LHCN-M2 (cell line): Measurements from ENCODE around the gene RPS6KB1. TPM values are rescaled to one million over a fixed set of nuclear protein-coding genes. Genes with fewer than 3 reads are reported as not detected.
"Not testable (repeated sequence)": the region's sequence is repeated elsewhere in the genome, so short reads cannot be mapped to it uniquely, and the experiment has no call there.

Experiments used
- DNase-seq: peaks from one replicate; pipeline ENCODE4 v3.0.0-alpha.2; 2012; ENCODE audit warnings: low read depth
- polyA plus RNA-seq: library from polyadenylated mRNA; unstranded; fragments of >200 nt; gene quantifications from one replicate; pipeline ENCODE4 v1.2.1, GENCODE V29; 2012; ENCODE audit warnings: missing spikeins
- total RNA-seq: library from RNA; depleted of rRNA; stranded (reverse); fragments of >200 nt; gene quantifications from 2 replicates; pipeline ENCODE4 v1.2.3, GENCODE V29; 2014; rRNA removed

The RPS6KB1 gene
- total RNA-seq, result 21.4 and 30.7 TPM in 2 replicates
- polyA plus RNA-seq, result 5.9 TPM

DNA sequence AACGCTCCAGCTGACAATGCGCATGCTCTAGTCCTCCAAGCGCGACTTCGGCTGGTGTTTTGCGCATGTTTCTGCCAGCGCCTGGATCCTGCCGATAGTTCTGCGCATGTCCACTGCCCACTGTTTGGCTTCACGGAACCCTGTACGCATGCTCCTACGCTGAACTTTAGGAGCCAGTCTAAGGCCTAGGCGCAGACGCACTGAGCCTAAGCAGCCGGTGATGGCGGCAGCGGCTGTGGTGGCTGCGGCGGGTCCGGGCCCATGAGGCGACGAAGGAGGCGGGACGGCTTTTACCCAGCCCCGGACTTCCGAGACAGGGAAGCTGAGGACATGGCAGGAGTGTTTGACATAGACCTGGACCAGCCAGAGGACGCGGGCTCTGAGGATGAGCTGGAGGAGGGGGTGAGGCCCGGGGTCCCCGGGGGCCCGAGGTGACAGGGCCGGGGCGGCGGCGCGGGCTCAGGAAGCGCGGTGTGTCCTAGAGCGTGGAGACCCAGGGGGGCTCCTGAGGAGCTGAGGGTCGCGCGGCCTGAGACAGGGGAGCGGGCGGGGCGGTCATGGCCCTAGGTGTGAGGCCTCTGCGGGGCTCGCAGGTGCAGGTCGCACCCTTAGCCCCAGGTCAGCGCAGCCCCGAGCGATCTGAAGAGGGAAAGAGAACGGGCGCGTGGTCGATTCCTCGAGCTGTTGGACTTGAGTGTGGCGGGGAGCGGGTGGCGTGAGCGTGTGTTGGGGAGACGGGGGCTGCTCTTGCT, at the start of gene RPS6KB1, which contains the start of gene TUBD1:
Gene RPS6KB1, plus strand, starts transcription at position 198 of the 752 bp plus-strand sequence. Its CDS starts 64 bp downstream, at position 262.
Gene TUBD1, minus strand, starts transcription at position 20 of the 752 bp plus-strand sequence. CDS start 1,941 bp downstream, outside the sequence.
- peak; percentile 99 for DNase-seq

DNA sequence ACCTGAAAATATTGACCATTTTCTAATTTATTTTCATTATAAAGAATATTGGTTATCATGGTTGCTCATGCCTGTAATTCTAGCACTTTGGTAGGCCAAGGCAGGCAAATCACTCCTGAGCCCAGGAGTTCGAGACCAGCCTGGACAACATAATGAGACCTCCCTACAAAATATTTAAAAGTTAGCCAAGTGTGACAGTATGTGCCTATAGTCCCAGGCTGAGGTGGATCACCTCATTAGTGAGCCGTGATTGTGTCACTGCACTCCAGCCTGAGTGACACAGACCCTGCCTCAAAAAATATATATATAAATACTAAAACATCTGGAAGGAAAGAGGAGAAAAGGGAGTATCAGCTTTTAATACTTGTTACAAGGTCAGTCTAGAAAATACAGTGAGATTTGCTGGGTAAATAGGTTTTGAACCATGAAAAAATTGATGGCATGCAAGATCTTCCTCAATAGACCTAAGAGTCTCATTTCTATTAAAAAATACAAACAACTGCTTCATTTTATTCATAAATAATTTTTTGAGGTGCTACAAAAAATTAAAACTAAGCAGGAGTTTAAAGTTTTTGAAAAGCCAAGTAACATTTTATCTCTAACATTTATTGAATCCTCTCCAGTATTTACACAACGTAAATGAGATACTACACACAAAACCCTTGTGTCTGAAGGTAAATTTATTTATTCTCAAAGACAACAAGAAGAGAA, 47.9 kb upstream of the RPS6KB1 start:
- peak; percentile 69 for DNase-seq

DNA sequence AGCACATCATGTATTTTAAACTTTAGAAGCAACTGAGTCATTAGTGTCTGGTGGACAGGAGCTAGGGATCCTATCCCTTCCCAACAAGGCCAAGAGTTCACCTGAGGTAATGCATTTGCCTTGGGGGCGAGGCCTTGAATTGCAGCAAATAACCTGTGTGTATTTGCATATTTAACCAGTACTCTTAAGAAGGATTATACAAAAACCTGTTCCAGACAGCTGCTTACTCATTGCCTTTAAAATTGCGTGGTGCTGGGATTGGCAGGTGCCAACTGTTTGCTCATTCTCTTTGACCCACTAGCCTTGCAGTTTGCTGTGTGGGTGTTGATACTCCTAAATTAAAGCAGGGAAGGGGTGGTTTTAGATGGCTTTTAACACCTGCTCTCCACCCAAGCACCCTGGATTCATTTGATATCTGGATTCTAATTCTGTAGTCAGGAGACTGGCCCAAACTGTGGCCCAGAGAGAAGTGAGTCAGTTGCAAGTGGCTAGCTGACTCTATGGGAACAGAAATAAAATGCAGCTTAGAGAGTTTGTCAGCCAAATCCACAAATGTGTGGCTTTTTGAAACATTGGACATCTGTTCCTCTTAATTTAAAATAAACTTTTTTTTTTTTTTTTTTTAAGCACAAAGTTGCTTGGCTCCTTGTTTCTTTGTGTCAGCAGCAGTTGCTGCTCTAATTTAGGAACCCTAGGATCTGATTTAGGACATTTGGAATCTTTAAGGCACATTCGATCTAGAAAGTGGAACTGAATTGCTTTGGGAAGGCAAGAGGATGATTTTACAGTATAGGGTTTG, 47.1 kb upstream of the RPS6KB1 start:
- peak; percentile 98 for DNase-seq

DNA sequence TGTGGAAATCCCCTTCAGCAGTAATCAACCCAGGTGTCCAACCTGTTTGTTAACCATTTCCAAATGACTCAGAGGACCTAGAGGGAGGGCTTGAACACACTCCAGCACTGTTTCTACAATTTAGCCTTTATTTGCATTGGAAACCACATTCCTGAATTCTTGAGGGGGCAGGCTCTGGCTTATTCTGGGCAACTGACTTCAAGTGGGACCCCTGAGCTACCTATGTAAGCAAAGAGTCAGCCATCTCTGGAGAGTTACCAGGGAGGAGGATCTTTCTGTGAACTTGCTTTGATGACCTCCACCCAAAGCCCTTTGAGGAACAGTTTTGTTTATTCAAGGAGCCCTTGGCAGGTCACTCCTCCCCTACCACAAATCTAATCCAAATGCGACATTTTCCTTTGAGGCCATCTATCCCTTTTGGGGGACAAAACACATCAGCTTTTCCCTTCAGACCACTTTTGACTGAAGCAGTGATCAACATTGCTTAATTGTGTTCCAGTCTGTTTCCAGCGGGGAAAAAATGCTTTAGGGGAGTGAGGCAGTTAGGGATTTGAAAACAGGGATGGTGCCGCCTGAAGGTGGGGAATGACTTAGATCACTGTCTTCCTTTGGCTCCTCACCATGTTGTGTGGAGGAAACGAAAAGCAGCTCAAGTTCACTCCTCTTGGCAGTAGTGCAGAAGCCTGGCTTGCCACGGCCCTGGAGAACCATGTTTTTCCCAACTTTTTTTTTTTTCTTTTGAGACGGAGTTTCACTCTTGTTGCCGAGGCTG, 46.3 kb upstream of the RPS6KB1 start:
- DNase-seq, result peak; percentile 59

DNA sequence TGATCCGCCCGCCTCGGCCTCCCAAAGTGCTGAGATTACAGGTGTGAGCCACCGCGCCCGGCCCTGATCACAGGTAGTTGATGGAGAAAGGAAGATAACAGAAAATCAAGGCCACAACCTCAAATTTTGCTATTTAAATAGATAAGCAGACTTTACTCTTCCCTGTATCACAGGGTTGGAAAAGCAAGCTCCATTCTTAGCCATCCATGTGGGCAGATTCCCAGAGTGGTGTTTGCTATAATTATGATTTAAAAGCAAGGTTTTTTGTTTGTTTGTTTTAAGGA, 44.6 kb upstream of the RPS6KB1 start:
- no peak for DNase-seq

DNA sequence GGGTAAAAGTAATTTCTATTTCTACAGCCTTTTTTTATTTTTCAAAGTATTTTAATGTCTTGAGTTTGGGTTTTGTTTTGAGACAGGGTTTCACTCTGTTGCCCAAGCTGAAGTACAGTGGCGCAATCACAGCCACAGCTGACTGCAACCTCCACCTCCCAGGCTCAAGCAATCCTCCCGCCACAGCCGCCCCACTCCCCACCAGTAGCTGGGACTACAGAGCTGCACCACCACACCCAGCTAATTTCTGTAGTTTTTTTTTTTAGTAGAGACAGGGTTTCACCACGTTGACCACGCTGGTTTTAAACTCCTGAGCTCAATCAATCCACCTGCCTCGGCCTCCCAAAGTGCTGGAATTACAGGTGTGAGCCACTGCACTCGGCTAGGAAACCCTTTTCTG, 44.1 kb upstream of the RPS6KB1 start:
- peak; percentile 43 for DNase-seq

DNA sequence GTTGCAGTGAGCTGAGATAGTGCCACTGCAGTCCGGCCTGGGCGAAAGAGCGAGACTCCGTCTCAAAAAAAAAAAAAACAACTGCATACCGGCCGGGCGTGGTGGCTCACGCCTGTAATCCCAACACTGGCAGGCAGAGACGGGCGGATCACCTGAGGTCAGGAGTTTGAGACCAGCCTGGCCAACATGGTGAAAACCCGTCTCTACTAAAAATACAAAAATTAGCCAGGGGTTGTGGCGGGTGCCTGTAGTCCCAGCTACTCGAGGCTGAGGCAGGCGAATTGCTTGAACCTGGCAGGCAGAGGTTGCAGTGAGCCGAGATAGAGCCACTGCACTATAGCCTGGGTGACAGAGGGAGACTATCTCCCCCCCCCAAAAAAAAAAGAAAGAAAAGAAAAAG, 42.6 kb upstream of the RPS6KB1 start:
- not testable (repeated sequence) for DNase-seq

DNA sequence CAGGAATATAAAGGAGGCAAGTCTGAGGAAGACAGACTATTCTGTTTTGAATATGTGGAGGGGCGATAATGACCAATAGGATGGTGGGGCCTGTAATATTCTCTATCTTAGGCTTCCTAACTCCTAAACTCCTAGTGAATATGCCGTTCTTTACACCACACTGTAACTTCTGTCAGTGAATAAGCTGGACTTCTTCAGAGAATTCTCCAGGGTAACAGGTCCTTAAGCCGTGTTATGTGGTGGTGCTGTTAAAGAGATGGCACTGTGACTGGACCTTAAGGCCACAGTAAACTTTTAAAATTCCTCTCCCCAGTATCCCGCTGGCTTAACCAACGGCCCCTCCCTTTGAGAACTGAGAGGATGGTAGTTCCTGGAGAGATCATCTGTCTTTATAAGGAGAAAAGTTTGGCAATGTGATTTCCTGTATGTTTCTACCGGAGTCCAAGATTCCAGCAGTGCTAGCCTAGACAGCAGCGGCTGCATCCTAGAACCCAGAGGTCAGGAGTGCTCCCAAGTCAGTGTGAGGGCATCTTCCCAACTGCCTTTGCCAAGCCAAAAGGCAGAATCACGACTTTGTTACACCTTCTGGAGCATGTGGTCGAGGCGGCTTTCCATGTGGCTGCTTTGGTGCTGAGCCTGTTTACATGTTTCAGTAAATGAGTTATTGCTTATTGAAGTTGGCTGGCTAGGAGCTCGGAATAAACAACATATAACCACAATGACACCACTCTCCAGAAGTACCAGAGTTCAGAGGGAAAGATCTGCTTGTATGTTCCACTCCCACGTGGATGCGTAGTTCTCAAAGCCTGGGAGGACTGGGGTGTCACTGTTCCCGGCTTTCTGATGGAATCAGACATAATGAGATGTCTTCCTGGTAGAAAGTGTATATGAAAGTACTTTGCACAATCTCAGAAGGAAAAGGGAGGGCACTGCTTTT, 41.2 kb upstream of the RPS6KB1 start:
- DNase-seq, result no peak

DNA sequence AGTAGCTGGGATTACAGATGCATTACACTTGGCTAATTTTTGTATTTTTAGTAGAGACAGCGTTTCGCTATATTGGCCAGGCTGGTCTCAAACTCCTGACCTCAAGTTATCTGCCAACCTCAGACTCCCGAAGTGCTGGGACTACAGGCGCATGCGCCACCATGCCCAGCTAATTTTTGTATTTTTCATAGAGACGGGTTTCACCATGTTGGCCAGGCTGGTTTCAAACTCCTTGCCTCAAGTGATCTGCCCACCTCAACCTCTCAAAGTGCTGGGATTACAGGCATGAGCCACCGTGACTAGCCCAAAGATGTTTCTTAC, 40.1 kb upstream of the RPS6KB1 start:
- DNase-seq, result not testable (repeated sequence)

DNA sequence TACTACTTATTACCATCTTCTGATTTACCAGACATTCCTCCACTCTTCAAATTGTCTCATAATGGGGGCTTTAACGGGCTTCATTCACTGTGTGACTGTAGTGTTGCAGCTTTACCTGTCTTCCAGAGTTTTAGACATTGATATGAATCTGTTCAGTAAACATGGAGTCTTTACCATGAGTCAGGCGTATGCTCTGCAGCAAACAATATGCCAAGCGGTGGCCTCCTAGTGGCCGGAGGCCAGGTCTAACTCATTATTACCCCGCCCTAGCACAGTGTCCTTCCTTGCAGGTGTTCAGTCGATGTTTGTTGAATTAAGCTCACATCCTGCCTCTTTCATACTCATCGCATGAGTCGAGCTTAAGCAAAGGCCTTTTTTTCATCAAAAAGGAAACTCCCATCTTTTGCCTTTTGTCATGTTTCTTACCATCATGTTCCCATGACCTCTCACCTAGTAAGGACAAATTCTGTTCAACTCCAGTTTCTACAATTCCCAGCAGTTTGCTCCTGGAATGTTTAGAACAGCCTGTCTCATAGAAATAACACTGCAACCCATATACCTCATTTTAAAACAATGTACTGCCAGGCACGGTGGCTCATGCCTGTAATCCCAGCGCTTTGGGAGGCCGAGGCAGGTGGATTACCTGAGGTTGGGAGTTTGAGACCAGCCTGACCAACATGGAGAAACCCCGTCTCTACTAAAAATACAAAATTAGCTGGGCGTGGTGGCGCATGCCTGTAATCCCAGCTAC, 39.6 kb upstream of the RPS6KB1 start:
- peak; percentile 74 for DNase-seq

DNA sequence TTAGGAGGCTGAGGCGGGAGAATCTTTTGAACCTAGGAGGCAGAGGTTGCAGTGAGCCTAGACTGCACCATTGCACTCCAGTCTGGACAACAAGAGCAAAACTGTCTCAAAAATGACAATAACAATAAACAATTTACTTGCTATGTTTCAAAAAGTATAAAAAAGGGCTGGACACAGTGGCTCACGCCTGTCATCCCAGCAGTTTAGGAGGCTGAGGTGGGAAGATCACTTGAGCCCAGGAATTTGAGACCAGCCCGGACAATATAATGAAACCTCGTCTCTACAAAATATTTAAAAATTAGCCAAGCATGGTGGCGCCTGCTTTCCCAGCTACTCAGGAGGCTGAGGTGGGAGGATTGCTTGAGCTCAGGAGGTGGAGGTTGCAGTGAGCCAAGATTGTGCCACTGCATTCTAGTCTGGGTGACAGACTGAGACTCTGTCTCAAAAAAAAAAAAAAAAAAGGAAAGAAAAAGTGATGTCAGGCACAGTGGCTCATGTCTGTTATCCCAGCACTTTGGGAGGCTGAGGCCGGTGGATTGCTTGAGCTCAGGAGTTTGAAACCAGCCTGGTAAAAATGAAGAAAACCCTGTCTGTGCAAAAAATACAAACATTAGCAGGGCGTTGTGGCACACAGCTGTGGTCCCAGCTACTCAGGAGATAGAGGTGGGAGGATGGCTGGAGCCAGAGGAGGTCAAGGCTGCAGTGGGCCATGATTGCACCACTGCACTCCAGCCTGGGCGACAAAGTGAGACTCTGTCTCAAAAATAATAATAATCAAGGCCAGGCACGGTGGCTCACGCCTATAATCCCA, 38.8 kb upstream of the RPS6KB1 start:
- not testable (repeated sequence) for DNase-seq

DNA sequence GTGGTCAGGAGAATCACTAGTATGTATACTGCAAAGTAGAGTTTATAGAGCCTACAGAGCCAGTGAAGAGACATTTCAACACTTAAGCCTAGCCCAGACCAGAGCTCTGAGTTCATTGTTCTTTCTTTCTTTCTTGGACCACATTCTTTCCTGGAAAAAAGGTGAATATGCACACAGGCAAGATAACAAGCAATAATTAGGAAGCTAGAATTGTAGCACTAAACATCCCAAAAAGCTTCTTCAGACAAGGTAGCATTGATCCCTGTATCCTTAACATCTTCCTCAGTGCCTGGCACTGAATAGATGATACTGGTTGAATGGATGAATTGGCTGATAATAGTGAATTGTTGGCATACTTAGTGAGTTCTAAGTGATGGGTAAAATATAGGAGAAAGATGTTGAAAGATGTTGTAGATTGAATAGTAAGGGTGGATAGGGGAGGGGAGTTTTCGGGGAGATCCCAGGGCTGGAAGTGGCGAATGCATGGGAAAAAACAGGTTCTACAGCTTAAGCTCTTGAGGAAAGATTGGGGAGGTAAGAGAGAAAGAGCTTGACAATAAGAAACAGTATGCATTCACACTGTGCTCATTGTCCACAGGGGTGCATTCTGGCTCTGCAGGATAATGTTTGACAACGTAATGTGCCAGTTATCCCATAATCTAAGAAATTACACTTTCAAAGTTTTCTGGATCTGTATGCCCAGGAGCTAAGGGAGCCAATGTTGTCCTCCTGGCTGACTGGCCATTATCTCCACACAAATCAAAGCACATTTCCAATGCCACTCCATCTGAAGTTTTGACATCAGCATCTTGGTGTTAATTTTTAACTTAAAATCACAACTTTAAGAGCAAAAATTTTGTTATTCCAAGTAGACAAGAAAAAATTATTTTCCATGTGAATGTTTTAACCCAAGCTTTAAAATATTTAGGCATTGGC, 35.8 kb upstream of the RPS6KB1 start:
- no peak for DNase-seq

DNA sequence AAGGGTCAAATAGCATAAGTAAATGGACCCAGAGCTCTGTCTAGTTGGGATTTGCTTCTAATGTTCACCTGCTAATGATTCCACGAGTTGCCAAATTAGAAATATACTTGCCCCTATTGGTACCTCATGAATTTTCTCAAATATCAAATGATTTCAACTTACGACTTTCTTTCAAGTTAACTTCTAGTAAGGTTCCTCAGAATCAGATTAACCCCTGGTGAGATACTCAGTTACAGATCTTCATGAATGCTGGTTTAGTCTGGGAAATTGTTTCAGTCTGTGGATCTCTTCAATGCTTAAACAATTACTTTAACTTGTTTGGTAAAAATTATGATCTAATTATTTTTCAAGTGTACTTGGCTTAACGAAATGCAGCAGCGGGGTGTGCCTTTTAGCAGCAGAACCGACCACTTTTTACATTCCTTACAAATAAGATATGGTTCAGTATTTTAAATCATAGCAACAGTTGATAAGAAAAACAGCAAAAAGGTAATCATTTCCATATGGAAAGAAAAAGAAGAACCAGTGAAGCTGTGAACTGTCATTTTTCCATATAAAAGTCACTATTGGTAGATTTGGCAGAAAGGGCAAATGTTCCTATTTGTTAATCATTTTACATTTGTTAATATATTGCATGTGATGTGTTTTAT, 34.6 kb upstream of the RPS6KB1 start:
- no peak for DNase-seq

DNA sequence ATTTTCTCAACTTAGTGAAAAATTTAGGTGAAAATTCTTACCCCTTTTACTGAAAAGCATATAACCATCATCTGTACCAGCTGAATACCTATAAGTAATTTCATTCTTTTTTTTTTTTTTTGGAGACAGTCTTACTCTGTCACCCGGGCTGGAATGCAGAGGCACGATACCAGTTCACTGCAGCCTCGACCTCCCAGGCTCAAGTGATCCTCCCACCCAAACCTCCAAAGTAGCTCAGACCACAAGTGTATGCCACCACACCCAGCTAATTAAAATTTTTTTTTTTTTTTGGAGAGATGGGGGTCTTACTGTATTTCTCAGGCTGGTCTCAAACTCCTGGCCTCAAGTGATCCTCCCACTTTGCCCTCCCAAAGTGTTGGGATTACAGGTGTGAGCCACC, 34.0 kb upstream of the RPS6KB1 start:
- DNase-seq, result no peak

DNA sequence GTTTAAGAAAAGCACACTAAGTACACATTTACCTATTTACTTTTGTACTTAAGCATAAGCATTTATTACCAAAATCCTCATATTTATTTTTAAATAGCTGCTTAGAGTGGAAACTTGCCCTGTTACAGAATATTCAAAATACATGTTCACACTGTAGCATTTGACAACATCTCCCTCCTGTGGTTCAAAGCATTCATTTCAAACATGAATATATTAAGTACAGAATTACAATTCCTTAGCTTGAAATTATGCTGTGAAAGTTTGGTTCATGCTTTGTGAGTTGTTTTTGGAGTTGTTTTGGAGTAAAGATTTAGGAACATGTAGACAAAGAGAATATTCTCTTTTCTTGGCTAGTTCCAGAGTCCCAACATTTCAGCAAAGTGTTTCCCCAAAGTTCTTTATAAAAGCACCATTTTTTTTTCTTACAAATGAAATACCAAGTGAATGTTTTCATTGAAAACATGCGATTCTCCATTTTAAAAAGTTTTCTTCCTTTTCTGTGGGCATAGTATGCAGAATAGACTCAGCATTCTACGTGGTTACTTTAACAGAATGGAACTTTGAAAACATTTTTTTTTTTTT, 33.4 kb upstream of the RPS6KB1 start:
- peak; percentile 62 for DNase-seq

DNA sequence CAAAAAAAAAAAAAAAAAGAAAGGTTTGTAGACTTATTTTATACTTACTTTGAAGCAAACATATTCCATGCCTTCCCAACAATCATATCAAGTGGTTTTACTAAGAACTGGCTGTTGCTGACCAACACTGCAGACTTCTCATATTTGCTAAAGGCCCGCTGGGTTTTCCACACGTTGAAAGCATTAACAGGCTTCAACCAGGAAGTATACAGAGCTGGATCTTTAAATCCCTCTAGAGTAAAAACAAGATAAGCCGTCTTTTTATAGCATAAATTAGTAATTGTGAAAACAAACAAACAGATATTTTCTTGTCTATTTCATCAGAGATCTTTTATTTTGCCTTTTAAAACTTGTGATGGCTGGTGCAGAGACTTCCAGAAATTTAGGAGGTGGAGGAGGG, 29.3 kb upstream of the RPS6KB1 start:
- no peak for DNase-seq

DNA sequence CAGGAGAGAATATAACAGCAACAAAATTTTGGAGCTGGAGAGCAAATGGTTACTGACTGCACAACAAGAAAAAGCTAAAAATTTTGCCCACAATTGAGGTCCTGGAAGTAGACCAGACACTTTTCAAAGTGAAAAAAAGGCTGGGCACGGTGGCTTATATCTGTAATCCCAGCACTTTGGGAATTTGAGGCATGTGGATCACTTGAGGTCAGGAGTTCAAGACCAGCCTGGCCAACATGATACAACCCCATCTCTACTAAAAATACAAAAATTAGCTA, 23.0 kb upstream of the RPS6KB1 start:
- no peak for DNase-seq
